Left renal cortex interstitium (tissue), 4 donors: ENCODE data around the gene FMN1. TPM values are rescaled to one million over a fixed set of nuclear protein-coding genes. Genes with fewer than 3 reads are reported as not detected.

ENCODE experiments used
- DNase-seq, 4 donors: peaks; one replicate each; pipeline ENCODE4 v3.0.0-alpha.2; 2013; ENCODE audit warnings: low read depth in 4 of 4, low spot score in 2 of 4, missing footprints in 1 of 4
- polyA plus RNA-seq, 4 donors: library from polyadenylated mRNA; unstranded; fragments of 120-200 nt; gene quantifications; one replicate each; pipeline ENCODE4 v1.2.1, GENCODE V29; 2013; ENCODE audit not compliant: insufficient read length in 4 of 4

Gene FMN1
- polyA plus RNA-seq, 4 donors: 13.7 to 21.0 (median 15.2) TPM

DNA sequence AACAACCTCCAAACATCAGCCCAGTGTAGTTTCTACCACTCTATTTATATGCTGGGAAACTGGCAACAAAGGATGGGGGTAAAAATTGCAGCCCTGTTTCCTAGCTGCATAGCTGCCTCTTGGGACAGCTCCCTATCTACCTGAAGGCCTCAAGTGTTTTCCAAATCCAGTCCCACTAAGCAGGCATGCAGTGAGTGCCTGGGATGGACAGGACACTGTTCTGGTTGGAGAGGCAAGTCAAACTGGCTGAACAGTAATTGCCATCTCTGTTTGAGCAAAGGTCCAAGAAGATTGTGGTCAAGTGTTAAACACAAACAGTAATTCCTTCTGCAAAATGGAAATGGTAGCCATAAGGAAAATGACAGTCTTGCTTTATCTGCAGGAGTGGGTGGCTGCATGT is 125.4 kb downstream of the FMN1 start:
- no peak for DNase-seq

DNA sequence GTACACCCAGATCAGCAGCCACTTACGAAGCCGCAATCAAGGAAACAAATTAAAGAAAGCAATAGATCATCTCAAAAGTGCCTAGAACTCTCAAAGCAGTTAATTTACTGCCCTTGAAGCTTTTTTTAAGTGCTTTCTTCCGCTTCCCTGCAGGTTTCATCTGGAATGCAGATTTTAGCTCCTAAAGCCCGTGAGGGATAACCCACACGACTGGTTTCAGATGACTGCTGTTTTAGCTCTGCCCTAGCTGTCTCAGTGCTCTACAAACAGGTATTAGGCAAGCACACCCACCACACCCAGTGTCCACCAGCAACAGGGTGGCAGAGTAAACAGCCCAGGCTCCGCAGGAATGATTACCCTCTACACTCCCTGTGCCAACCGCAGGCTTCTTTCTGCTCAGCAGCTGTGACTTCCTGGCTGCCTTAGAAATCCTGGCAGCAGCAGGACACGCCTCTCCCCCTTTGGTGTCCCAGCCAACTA is 126.0 kb downstream of the FMN1 start:
- DNase-seq: peak in 2 of 4 donors; percentile 39 to 40

DNA sequence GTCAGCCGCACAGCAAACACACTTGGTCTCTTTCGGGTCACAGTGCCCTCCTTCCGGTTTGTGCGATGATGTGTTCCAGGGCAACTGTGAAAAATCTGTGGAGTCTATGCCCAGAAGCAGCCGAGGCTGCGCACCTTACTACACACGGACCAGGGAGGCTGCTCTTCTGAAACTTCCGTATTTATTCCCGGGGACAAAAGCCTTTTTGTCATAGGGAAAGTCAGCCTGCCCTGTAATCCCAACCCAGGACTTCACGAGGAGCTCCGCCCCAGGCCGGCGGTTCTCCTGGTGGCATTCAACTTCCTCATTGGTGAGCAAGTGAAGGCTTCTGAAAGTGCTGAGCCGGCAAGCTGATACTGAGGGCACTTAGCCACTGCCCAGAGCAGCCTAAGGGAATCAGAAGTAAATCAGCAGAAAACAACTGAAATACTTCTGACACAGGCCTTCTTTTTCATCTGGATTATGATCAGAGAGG is 126.5 kb downstream of the FMN1 start:
- no peak for DNase-seq

DNA sequence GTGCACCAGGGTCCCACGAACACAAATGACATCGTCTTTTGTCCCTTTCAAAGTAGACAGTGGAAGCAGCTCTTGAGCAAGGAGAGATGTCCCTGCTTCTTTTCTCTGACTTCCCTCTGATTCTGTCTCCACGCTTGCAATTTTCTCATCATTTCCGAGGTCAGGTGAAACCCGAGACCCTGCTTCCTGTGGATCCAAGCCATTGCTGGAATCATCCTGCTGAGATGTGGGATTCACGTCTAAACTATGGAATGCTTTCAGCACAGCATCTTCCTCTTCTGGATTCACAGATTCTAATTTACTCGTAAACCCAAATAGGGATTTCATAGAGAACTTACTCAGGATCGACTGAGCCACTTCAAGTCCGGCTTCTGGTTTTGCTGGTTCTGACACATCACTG is 127.1 kb downstream of the FMN1 start:
- DNase-seq: no peak

DNA sequence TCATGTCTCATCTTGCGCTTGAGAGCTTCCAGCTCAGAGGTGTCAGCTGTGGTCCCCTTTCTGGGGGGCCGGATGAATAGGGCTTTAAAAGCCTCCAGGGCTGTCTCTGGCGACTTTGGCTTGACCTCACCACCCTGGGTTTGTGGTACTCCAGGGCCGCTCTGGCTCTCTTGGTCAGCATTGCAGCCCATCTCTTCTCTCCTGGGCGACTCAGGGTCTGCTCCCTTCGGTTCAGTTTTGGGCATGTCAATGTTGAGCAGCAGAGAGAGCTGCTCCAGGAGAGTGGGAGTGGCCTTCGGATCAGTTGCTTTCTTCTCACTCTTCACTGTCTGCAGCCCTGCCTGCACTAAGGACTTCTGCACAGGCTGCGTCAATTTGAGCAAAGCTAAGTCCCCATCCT is 127.9 kb downstream of the FMN1 start:
- DNase-seq: no peak

DNA sequence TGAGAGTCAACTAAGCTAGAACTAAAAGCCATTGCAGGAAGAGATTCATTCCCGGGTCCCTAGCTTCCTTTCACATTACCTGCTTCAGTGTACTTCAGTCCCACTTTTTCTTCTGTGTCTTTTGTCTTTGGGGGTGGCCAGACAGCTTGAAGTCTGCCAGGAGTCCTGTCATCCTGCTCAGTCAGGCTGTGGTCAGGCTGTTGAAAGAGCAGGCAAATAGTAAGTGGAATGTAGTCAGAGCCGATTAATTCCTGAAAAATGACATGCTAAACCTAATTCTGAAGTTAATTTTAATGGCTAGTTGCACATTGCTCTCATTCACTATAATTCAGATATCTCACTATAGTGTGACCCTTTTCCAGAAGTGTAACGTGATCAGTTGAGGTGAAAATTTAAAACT is 129.6 kb downstream of the FMN1 start:
- DNase-seq: no peak

DNA sequence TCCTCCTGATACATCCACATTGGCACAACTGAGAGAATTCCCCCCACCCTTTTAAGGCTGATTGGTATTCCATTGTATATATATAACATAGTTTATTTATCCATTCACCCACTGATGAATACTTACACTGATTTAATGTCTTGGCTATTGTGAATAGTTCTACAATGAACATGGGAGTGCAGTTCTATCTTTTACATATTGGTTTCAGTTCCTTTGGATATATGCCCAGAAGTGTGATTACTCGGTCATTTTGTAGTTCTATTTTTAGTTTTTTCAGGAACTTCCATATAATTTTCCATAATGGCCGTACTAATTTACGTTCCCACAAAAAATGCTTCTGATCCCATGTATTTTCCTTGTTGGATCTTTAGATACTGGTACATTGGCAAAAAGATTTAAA is 135.3 kb downstream of the FMN1 start:
- DNase-seq: no peak

DNA sequence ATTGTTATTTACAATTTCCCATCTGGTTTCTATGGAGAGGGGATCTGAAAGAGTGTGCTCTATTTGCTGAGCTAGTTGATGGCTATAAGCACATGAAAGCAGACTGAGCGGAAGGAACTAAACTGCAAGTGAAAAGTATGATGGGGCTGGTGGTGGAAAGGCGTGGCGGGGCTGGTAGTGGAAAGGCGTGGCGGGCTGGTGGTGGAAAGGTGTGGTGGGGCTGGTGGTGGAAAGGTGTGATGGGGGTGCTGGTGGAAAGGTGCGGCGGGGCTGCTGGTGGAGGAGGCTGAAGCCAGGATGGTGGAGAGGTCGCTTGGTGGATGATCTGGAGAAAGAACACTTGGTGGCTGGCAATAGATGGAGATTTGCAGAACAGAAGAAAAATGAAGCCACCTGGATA is 136.7 kb downstream of the FMN1 start:
- DNase-seq: no peak

DNA sequence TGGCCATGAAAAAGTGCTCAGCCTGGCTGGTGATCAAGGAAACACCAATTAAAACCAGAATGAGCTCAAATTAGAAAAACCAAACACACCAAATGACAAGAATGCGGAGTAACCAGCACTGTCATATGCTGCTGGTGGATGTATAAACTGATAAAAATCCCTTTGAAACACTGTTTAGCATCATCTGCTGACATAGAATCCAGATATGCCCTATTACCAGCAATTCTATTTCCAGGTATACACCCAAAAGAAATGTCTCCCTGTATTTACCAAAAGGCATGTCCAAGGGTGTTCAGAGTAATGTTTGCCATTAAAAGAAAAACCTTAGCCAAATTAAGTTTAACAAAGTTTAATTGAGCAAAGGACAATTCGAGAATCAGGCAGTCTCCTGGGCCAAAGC is 138.6 kb downstream of the FMN1 start:
- no peak for DNase-seq

DNA sequence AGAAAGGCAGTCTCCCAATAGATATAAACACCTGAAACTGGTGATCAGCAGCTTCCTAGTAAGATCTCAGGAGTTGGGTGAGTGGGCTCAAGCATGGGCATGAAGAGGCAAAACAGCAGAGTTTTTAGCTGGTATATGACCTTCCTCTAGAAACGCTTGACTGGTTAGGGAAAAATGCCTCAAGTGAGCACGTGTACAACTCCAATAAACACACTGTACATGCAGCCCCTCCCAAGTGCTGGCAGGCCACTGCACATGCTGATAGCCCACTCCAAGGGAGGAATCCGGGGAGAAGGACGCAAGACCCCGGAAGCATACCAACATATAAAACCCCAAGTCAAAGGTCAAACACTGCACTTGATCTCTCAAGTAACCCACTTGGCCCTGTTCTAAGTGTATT is 143.0 kb downstream of the FMN1 start:
- no peak for DNase-seq

DNA sequence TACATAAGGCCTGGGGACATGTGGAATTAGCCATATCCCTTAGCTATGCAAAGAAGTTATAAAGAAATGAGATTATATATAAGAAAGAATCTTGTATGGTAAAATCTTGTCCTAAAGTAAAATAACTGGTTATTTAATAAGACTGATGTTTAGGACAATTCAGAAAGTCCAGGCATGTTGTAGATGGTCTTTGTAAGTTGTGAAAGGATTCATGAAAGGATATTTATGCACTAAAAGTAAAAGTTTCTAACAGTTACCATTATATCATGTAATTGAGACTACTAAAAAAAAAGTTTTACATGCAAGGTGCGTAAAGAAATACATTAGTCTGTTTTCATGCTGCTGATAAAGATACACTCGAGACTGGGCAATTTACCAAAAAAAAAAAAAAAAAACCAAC is 146.3 kb downstream of the FMN1 start:
- no peak for DNase-seq

DNA sequence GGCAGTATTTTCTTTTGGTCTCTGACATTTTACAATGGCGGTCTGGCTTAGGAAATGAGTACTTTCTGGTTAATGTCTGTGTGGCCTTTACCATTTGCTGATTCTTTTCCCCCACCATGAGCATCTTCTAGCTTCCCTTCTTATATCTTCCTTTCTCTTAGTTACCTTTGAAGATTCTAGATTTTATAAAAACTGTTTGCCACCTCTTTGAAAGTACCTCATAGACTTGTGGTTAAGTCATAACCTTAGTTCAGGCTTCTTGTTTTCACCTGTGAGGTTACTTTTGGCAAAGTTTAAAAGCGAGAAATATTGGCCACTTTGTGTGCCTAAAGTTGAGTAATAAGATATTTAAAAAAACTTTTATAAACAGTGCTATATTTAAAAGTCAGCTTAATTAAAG is 147.4 kb downstream of the FMN1 start:
- no peak for DNase-seq

DNA sequence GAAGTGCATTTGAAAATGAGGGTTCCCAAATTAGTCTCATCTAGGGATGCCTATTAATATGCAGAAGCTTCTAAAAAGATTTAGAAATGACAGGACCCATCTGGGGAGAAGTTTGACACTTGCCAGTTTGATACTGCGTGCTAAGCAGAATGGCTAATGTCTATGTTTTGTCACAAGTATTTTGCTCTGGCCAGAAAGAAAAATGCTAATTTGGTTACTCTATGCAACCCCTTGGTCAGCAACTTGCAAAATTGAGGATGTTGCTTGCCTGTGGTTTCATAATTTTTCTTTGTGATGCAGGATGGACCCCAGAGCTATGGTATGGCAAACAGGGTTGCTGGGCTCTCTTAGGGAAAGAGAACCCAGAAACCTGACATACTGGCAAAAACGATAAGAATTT is 148.2 kb downstream of the FMN1 start:
- DNase-seq: no peak

DNA sequence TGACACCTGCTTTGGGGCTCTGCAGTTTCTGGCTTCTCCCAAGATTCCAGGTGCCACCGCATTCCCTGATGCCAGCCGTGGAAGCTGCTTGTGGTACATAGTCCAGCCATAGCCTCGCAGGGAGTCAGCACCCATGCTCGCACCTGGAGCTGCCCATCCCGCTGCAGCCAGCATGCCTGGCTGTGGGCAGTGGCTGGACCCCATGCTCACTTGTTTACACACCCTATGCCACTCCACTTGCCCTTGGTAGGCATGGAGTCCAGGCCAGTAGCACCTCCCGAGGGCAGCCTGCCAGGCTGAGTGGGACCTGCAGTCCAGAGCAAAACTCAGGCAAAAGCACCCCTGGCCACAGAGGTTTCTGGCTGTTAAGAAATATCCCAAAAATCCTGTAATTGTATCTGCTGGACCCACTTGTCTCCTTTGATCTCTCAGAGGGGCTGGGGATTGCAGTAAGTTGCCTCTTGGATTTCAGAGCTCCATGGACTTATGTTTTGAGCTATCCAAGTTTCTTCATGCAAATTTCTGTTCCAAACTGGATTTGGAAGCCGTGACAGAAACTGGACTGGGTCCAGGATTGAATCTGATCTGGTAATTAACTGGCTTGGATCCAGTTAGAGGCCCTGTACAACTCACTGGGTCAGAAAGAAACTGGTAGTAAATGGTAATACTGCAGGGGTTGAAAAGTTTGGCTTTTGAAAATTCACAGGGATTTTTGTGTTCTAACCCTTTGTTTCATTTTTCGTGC is 149.3 kb downstream of the FMN1 start:
- DNase-seq: no peak

DNA sequence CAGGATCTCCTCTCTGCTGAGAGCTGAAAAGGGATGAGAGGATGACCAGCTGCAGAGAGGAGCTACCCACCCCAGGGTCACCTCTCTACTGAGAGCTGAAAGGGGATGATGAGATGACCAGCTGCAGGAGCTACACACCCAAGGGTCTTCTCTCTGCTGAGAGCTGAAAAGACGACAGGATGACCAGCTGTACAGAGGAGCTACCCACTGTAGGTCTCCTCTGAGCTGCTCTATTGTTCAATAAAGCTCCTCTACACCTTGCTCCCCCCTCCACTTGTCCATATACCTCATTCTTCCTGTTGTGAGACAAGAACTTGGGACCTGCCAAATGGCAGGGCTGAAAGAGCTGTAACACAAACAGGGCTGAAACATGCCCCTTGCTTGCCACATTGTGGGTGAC is 149.9 kb downstream of the FMN1 start:
- DNase-seq: no peak

DNA sequence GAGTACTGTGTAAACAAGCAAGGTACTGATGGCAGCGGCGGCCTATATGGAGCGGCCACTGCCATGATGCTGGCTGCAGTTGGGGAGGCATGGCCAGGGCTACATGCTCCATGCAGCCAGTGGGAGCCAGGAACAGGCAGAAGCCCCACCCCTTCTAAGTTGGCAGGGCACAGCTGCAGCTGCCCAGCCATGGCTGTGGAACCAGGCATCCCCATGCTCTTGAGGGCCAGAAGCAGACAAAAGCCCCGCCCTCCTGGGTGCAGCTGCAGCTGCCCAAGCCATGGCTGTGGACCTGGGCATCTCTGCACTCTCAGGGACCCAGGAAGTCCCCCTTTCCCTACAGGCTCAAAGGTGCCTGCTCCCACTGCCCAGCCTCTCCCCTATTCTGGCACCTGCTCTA is 150.9 kb downstream of the FMN1 start:
- DNase-seq: no peak

DNA sequence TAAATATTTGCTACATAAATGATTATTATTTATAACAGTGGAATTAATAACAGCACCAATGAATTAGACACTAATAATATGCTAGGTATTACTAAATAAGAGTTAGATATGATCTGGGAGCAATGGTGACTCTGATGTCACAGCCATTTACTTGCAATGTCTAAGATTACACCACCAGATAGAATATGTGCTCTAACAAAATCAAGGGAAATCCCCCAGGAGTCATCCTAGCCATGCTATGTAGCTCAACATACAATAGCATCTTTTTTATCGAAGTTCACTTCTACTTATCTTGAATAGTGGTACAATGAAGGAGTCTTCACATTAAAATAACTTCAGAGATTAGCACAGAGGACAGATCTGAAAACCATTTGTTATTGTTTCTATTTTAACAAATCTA is 154.0 kb downstream of the FMN1 start:
- DNase-seq: no peak

DNA sequence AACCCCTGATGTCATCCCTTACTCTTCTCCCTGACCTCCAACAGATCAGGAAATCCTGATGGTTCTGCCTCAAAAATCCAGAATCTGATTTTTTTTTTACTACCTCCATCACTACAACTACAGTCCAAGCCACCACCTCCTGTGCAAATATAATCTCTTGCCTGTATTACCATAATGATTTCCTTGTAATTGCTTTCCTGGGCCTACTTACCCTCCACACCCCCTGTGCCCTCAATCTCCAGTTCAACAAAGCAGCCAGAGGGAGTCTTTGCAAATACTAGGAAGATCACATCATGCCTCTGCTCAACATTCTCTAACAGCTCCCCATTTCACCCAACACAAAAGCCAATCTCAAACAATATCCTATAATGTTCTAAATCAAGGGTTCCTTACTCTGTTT is 159.9 kb downstream of the FMN1 start:
- no peak for DNase-seq

DNA sequence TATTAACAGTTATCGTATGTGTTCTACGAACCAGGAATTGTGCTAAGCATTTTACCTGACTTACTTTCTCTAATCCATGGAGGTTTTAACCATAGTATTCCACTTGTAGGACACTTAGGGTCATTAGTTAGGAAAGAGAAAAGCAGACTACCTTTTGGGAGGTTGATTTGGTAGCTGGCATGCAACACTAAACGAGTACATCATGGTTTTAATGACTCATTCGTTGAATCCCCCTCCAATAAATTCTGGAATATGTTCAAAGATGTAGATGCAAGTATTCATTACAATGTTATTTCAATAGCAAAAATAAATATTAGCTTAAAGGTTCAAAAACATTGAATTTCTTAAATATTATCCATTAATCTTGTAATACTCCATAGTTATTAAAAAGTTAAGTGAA is 162.5 kb downstream of the FMN1 start:
- DNase-seq: no peak

DNA sequence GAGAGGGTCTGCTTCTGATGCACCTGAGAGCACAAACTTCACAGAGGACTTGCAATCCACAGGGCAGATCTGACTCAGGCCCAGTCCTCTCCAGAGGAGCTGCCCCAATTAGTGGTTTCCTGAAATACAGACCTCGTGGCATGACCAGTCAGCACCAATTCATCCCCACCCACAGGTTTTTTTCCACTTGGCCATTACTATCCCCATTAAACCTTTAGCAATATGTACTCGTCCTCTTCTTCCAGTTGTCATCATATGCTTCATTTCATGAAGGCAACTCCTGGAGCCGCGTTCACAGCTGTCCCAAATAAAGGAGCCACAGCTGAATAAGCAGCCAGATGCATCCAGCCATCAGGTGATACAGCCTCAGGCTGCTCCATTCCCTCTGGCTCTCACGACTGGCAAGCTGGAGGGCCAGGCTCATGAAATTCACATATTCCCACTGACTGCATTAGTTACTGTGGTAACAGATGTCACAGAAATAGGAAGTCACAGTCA is 163.1 kb downstream of the FMN1 start:
- DNase-seq: no peak

DNA sequence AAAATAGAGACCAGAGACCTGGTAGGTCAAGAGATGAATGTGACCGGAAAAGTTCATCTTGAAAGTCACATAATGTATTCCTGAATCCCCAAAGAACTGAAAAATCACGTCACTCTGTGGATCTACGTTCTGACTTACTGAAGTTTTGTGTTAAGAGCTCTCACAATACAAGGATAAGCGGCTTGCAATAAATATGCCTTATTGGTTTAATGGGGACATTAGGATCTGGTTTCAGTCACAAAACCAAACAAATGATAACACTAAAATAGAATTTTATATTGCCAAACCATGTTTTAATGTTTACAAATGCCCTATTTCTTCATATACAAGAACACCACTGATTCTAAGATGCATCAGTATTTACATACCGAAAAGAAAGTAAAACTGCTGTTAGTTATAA is 164.2 kb downstream of the FMN1 start:
- DNase-seq: no peak

DNA sequence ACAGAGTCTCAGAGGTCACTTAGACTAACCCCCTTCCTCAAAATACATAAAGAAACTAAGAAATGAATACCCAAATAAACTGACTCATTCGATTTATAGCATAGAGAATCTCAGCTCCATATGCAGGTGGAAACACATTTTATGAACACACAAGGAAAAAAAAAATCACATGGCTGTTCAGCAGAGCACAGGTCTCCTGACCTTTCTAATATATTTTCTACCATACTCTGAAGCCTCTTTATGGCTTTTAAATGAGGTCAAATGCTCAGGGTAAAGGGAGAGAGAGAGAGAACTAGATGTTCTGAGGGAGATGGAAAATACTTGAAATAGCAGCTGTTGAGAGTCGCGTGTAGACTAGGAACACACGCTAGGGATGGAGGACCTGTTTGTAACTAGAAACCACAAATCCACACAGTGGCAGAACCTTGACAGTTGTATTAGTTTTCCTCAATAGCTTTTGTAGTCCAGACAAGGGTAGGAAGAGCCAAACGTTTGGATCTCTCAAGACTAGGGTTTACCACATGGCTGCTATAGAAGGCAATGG is 165.3 kb downstream of the FMN1 start:
- DNase-seq: no peak
